ENCODE data around the gene ZNF358.
"Not testable (repeated sequence)": the region's sequence is repeated elsewhere in the genome, so short reads cannot be mapped to it uniquely, and the experiment has no call there.

- TF ChIP-seq, protein P1, sequence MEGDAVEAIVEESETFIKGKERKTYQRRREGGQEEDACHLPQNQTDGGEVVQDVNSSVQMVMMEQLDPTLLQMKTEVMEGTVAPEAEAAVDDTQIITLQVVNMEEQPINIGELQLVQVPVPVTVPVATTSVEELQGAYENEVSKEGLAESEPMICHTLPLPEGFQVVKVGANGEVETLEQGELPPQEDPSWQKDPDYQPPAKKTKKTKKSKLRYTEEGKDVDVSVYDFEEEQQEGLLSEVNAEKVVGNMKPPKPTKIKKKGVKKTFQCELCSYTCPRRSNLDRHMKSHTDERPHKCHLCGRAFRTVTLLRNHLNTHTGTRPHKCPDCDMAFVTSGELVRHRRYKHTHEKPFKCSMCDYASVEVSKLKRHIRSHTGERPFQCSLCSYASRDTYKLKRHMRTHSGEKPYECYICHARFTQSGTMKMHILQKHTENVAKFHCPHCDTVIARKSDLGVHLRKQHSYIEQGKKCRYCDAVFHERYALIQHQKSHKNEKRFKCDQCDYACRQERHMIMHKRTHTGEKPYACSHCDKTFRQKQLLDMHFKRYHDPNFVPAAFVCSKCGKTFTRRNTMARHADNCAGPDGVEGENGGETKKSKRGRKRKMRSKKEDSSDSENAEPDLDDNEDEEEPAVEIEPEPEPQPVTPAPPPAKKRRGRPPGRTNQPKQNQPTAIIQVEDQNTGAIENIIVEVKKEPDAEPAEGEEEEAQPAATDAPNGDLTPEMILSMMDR (IDR thresholded peaks at IDR 0.05; ENCODE audit: insufficient read depth, low read length, poor library complexity, severe bottlenecking): not testable (repeated sequence)
- not testable (repeated sequence) for TF ChIP-seq EZH2phosphoT487 (conservative IDR thresholded peaks at IDR 0.05; ENCODE audit: low read length)
Measured at GRCh38 chr19:7538990-7539389, 23.1 kb downstream of the ZNF358 start.

Data from SU-DHL-6 (cell line).